PC-9 (cell line): ENCODE results near the gene POLR1D.

Experiments
- EZH2 ChIP-seq: fragments of 200-600 bp; sonication (generic); IDR thresholded peaks from 2 replicates; pipeline ENCODE4 v1.8.0; 2017; ENCODE audit warnings: antibody characterized with exemption, low read depth
- TF ChIP-seq, protein P1 (sequence below): fragments of 200-600 bp; sonication (generic); conservative IDR thresholded peaks from 2 replicates; pipeline ENCODE4 v1.6.1; 2017; ENCODE audit warnings: mixed run types, antibody characterized with exemption, mild to moderate bottlenecking, moderate library complexity

DNA sequence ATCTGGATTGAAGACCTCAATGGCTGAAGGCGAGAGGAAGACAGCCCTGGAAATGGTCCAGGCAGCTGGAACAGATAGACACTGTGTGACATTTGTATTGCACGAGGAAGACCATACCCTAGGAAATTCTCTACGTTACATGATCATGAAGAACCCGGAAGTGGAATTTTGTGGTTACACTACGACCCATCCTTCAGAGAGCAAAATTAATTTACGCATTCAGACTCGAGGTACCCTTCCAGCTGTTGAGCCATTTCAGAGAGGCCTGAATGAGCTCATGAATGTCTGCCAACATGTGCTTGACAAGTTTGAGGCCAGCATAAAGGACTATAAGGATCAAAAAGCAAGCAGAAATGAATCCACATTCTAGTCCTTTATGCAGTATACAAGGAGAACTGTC is 1.2 kb downstream of the POLR1D start:
- TF ChIP-seq, protein P1, sequence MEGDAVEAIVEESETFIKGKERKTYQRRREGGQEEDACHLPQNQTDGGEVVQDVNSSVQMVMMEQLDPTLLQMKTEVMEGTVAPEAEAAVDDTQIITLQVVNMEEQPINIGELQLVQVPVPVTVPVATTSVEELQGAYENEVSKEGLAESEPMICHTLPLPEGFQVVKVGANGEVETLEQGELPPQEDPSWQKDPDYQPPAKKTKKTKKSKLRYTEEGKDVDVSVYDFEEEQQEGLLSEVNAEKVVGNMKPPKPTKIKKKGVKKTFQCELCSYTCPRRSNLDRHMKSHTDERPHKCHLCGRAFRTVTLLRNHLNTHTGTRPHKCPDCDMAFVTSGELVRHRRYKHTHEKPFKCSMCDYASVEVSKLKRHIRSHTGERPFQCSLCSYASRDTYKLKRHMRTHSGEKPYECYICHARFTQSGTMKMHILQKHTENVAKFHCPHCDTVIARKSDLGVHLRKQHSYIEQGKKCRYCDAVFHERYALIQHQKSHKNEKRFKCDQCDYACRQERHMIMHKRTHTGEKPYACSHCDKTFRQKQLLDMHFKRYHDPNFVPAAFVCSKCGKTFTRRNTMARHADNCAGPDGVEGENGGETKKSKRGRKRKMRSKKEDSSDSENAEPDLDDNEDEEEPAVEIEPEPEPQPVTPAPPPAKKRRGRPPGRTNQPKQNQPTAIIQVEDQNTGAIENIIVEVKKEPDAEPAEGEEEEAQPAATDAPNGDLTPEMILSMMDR: no peak
- TF ChIP-seq EZH2: no peak
